ENCODE results near the gene MAFF.

DNA sequence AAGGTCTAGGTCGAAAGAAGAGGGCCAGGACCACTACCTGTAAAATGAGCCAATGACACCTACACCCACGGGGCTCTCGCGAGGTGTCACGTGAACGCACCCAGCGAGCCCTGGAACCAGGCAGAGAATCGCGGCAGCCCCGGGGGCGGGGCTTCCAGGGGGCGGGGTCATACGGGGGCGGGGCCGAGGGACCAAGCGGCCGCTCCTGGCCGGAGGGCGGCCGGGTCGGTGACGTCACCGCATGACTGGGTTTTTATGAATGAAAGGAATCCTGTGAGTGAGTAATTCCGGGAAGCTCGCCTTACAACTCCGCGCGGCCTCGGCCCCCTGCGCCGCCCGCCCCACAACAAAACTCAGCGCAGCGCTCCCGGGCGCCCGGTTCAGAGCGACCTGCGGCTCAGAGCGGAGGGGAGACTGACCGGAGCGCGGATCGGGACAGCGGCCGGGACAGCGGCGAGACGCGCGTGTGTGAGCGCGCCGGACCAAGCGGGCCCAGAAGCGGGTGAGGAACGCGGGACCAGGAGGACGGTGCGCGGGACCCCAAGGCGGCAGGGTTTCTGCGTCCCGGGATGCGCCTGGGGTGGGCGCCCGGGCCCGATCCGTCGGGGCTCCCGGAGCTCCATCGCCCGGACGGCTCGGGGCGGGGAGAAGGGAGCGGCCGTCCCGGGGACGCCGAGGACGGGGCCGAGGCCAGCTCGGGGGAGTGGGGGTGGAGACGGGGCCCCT is at the start of gene MAFF:
- TF ChIP-seq, protein P1, sequence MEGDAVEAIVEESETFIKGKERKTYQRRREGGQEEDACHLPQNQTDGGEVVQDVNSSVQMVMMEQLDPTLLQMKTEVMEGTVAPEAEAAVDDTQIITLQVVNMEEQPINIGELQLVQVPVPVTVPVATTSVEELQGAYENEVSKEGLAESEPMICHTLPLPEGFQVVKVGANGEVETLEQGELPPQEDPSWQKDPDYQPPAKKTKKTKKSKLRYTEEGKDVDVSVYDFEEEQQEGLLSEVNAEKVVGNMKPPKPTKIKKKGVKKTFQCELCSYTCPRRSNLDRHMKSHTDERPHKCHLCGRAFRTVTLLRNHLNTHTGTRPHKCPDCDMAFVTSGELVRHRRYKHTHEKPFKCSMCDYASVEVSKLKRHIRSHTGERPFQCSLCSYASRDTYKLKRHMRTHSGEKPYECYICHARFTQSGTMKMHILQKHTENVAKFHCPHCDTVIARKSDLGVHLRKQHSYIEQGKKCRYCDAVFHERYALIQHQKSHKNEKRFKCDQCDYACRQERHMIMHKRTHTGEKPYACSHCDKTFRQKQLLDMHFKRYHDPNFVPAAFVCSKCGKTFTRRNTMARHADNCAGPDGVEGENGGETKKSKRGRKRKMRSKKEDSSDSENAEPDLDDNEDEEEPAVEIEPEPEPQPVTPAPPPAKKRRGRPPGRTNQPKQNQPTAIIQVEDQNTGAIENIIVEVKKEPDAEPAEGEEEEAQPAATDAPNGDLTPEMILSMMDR (IDR thresholded peaks at IDR 0.05): no peak
- peak; percentile 98 for TF ChIP-seq POLR2A (IDR thresholded peaks at IDR 0.05)

Data from uterus (tissue), 2 donors.